Tibial nerve (tissue), 4 donors: ENCODE data around the gene PIEZO2. TPM values are rescaled to one million over a fixed set of nuclear protein-coding genes. Genes with fewer than 3 reads are reported as not detected.

Experiments used
- DNase-seq, 2 donors: peaks; one replicate each; pipeline ENCODE4 v3.0.0-alpha.2; 2019; ENCODE audit warnings: low spot score in 2 of 2
- H3K27ac ChIP-seq, 4 donors: fragments of 200-600 bp; sonication (generic) in 3 of 4; one replicate each; pipeline ENCODE4 v1.5.1; 2017 to 2019; ENCODE audit warnings: mild to moderate bottlenecking in 1 of 4
- H3K27me3 ChIP-seq, 2 donors: fragments of 200-600 bp; sonication (generic) in 1 of 2; one replicate each; pipeline versions ENCODE4 v1.5.1 to v1.6.0; 2017 to 2019
- H3K36me3 ChIP-seq, 3 donors: fragments of 200-600 bp; sonication (generic); one replicate each; pipeline ENCODE4 v1.5.1; 2018 to 2019
- H3K4me1 ChIP-seq, 4 donors: fragments of 200-600 bp; sonication (generic) in 3 of 4; one replicate each; pipeline ENCODE4 v1.5.1; 2017 to 2019
- H3K4me3 ChIP-seq, 4 donors: fragments of 200-600 bp; sonication (generic) in 3 of 4; one replicate each; pipeline ENCODE4 v1.5.1; 2017 to 2019; ENCODE audit warnings: mild to moderate bottlenecking in 1 of 4, moderate library complexity in 1 of 4
- H3K9me3 ChIP-seq, 4 donors: fragments of 200-600 bp; sonication (generic) in 3 of 4; one replicate each; pipeline ENCODE4 v1.5.1; 2017 to 2019
- EP300 ChIP-seq, 2 donors: sonication (generic); formaldehyde crosslinking; IDR thresholded peaks; one replicate each; pipeline ENCODE4 v1.6.1; 2017; ENCODE audit warnings: antibody characterized with exemption in 2 of 2, mild to moderate bottlenecking in 1 of 2
- POLR2A ChIP-seq, 2 donors: fragments of 450-650 bp; IDR thresholded peaks; one replicate each; pipeline ENCODE4 v1.6.1; 2017; ENCODE audit warnings: antibody characterized with exemption in 2 of 2, mild to moderate bottlenecking in 2 of 2, moderate library complexity in 2 of 2
- WGBS, 2 donors: methylation state at CpG; one replicate each; pipeline ENCODE4 v1.1.5; 2018; 5-methylcytosine and 5-hydroxymethylcytosine counted together
- total RNA-seq, 4 donors: library from RNA; depleted of rRNA; stranded (reverse); fragments of >200 nt; gene quantifications; one replicate each; pipeline ENCODE4 v1.1.0, GENCODE V29; 2016
- TF ChIP-seq, protein P1 (sequence below), 5 experiments: fragments of 200-600 bp in 3 of 5; fragments of 450-650 bp in 2 of 5; sonication (generic) in 3 of 5; IDR thresholded peaks; one replicate each; pipeline ENCODE4 v1.5.1; 2016 to 2019; ENCODE audit warnings: antibody characterized with exemption in 5 of 5, mild to moderate bottlenecking in 3 of 5, moderate library complexity in 2 of 5

Gene PIEZO2
- total RNA-seq, 4 donors from 2014 or later, result 17.0 to 27.7 (median 22.3) TPM

DNA sequence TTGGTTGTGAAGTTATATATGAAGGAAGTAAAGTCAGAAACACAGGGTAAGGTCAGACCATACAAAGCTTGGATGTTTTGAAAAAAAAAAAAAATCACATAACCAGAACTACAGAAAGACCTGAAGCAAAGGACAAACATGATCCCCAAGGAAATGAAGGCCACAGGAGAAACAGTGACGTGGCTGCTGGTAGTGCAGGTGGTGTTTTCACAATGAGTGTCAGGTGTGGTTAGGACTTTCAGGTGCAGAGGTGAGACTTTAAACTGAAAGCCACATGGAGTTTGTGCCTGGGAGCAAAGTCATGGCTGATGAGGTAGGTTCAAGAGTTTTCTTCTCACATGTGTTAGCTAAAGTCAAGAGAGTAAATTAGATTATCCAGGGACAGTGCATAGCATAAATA lies 270.7 kb downstream of the PIEZO2 start:
- TF ChIP-seq, protein P1, sequence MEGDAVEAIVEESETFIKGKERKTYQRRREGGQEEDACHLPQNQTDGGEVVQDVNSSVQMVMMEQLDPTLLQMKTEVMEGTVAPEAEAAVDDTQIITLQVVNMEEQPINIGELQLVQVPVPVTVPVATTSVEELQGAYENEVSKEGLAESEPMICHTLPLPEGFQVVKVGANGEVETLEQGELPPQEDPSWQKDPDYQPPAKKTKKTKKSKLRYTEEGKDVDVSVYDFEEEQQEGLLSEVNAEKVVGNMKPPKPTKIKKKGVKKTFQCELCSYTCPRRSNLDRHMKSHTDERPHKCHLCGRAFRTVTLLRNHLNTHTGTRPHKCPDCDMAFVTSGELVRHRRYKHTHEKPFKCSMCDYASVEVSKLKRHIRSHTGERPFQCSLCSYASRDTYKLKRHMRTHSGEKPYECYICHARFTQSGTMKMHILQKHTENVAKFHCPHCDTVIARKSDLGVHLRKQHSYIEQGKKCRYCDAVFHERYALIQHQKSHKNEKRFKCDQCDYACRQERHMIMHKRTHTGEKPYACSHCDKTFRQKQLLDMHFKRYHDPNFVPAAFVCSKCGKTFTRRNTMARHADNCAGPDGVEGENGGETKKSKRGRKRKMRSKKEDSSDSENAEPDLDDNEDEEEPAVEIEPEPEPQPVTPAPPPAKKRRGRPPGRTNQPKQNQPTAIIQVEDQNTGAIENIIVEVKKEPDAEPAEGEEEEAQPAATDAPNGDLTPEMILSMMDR (IDR thresholded peaks at IDR 0.05), result no peak
- TF ChIP-seq EP300 (IDR thresholded peaks at IDR 0.05), result no peak
- TF ChIP-seq POLR2A (IDR thresholded peaks at IDR 0.05), result no peak
- no peaks in the 10 kb centered on the region for H3K27me3 ChIP-seq
- H3K9me3 ChIP-seq, result no peaks in the 10 kb centered on the region
- no peak overlapping the region for H3K4me3 ChIP-seq
- H3K4me1 ChIP-seq, result no peaks in the 10 kb centered on the region
- H3K27ac ChIP-seq, result no peak overlapping the region
- DNase-seq, result no peak
- 89 to 94% methylated on average over 1 of the region's 1 CpG for WGBS, 2 donors
- H3K36me3 ChIP-seq, result no peaks in the 10 kb centered on the region

DNA sequence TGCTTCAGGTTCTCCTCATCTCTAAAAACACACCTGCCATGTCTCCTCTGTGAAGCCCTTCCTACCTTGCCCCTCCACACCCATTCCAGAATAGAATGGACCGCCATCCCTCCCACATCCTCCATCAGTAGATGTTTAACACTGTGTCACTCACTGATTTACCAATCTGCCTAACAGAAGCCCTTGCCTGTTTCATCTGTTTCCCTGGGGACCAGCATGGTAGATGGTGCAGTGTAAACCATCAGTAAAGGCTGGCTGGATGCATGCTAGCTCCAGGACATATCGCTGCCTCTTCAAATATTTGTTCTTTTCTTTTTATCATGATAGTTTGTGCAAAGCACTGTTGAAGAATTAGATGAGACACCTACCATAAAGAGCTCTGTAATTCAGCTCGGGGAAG lies 271.4 kb downstream of the PIEZO2 start:
- H3K27ac ChIP-seq, result no peak overlapping the region
- H3K27me3 ChIP-seq, result no peaks in the 10 kb centered on the region
- 89 to 96% methylated on average over 3 of the region's 3 CpGs for WGBS, 2 donors
- no peaks in the 10 kb centered on the region for H3K36me3 ChIP-seq
- TF ChIP-seq POLR2A (IDR thresholded peaks at IDR 0.05), result no peak
- TF ChIP-seq EP300 (IDR thresholded peaks at IDR 0.05), result no peak
- DNase-seq, result no peak
- H3K4me3 ChIP-seq, result no peak overlapping the region
- no peaks in the 10 kb centered on the region for H3K4me1 ChIP-seq
- H3K9me3 ChIP-seq, result no peaks in the 10 kb centered on the region

DNA sequence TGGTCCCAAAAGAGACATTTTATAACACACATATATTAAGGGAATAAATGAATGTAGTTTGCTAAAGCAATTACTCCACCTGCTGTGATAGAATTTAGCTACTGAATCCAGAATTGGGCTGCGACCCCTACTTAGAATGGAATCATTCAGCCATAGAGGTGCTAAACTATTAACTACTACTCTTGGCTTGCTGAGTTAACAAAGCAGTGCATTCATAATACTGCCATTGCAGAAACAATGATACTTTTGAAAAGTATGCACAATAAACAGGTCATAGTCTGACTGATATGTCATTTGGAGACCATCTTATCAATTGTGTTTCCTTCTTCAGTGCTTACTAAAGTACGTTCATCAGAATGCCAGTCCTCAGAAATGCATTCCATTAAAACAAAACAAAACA lies 273.6 kb downstream of the PIEZO2 start:
- Histone ChIP-seq H3K4me1 (no peaks in the 10 kb centered on the region), H3K27me3 (no peaks in the 10 kb centered on the region), H3K9me3 (no peaks in the 10 kb centered on the region), H3K36me3 (no peaks in the 10 kb centered on the region), H3K4me3 (no peak overlapping the region), H3K27ac (no peak overlapping the region)
- no peak for TF ChIP-seq EP300 (IDR thresholded peaks at IDR 0.05)
- TF ChIP-seq, protein P1 (IDR thresholded peaks at IDR 0.05), result no peak
- no peak for TF ChIP-seq POLR2A (IDR thresholded peaks at IDR 0.05)
- 33 to 47% methylated on average over 2 of the region's 2 CpGs for WGBS, 2 donors
- no peak for DNase-seq

DNA sequence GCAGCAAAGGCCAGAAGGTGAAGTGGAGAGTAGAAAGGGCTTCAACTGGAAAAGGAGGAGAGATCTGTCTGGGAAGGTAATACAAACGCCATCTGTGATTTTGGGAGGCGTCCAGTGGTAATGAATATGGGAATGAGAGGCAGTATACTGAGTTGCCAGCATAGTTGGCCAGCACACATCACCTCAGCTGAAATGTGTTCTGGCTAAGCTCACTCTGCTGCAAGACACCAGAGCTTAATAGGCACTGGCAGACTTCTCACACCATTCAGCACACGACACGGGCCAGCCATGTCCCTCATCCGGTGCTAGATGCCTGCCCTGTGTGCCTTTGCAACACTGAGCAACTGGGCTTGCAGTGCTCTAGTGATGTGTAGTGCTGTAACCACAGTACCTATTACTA lies 277.1 kb downstream of the PIEZO2 start:
- no peaks in the 10 kb centered on the region for H3K9me3 ChIP-seq
- H3K27me3 ChIP-seq, result no peaks in the 10 kb centered on the region
- TF ChIP-seq EP300 (IDR thresholded peaks at IDR 0.05) (no peak), POLR2A (IDR thresholded peaks at IDR 0.05) (no peak)
- TF ChIP-seq, protein P1 (IDR thresholded peaks at IDR 0.05), result no peak
- DNase-seq, result no peak
- H3K27ac ChIP-seq, result no peak overlapping the region
- H3K4me1 ChIP-seq, result no peaks in the 10 kb centered on the region
- WGBS, 2 donors, result 68 to 72% methylated on average over 5 of the region's 5 CpGs
- no peaks in the 10 kb centered on the region for H3K36me3 ChIP-seq
- H3K4me3 ChIP-seq, result no peak overlapping the region

DNA sequence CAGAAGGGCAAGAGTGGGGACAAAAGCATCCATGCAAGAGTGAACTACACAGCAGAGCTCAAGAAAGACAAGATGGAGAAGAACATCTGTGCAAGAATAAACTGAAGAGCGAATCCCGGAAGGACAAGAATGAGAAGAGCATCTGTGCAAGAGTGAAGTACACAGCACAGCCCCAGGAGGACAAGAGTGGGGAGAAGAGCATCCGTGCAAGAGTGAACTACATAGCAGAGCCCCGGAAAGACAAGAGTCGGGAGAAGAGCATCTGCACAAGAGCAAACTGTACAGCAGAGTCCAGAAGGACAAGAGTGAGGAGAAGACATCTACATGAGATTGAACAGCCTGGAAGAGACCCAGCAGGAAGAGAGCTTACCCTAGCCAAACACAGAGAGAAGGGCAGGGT lies 284.6 kb downstream of the PIEZO2 start:
- peaks cover 0 to 12% (median 0%) of the 10 kb centered on the region in 4 donors for H3K4me1 ChIP-seq
- DNase-seq, result no peak
- H3K27me3 ChIP-seq, result no peaks in the 10 kb centered on the region
- no peak overlapping the region for H3K4me3 ChIP-seq
- WGBS, 2 donors, result 80 to 84% methylated on average over 5 of the region's 5 CpGs
- peaks cover 0 to 8% (median 0%) of the 10 kb centered on the region in 4 donors for H3K9me3 ChIP-seq
- no peak overlapping the region for H3K27ac ChIP-seq
- TF ChIP-seq EP300 (IDR thresholded peaks at IDR 0.05), result no peak
- TF ChIP-seq POLR2A (IDR thresholded peaks at IDR 0.05), result no peak
- TF ChIP-seq, protein P1 (IDR thresholded peaks at IDR 0.05), result no peak
- H3K36me3 ChIP-seq, result no peaks in the 10 kb centered on the region

DNA sequence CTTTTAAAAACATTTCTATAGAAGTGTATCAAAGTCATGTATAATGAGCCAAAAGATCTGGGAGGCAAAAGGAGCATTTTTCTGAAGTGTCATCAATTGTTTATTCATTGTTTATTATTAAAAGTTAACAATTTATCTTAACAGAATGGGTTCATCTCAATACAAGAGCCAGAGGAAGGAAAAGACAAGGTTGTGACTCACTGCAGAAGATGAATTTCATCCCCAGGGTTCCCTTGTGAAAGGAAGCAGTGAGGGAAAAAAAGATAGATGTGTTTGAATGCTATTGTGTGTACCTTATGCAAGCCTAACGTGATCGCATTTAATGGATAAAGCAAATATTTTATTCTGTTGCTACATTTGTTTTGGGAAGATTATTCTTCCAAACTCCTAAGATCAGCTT lies 286.3 kb downstream of the PIEZO2 start:
- no peak overlapping the region for H3K27ac ChIP-seq
- 64 to 78% methylated on average over 2 of the region's 2 CpGs for WGBS, 2 donors
- TF ChIP-seq EP300 (IDR thresholded peaks at IDR 0.05), result no peak

More for the DNA sequence above, 286.3 kb downstream of the PIEZO2 start:
- H3K27me3 ChIP-seq, result no peaks in the 10 kb centered on the region
- H3K4me3 ChIP-seq, result no peak overlapping the region
- no peaks in the 10 kb centered on the region for H3K36me3 ChIP-seq
- H3K4me1 ChIP-seq, result peaks cover 0 to 12% (median 0%) of the 10 kb centered on the region in 4 donors
- no peak for DNase-seq
- peaks cover 0 to 8% (median 0%) of the 10 kb centered on the region in 4 donors for H3K9me3 ChIP-seq
